Esophagus squamous epithelium (tissue), 4 donors: ENCODE results near the gene GTF3A.

Source experiments
- CTCF ChIP-seq, 6 experiments: fragments of 450-650 bp in 4 of 6; fragments of 200-600 bp in 2 of 6; sonication (generic) in 2 of 6; IDR thresholded peaks; one replicate each; pipeline ENCODE4 v1.5.1; 2016 to 2019; ENCODE audit warnings: antibody characterized with exemption in 6 of 6, mild to moderate bottlenecking in 4 of 6, moderate library complexity in 4 of 6
- POLR2A ChIP-seq, 4 donors: fragments of 450-650 bp; IDR thresholded peaks; one replicate each; pipeline ENCODE4 v1.6.1; 2017; ENCODE audit warnings: antibody characterized with exemption in 4 of 4, mild to moderate bottlenecking in 4 of 4, moderate library complexity in 3 of 4

GRCh38 chr13:27404680-27405079, 19.7 kb upstream of the GTF3A start:
- TF ChIP-seq CTCF (IDR thresholded peaks at IDR 0.05) (no peak), POLR2A (IDR thresholded peaks at IDR 0.05) (no peak)
